HG03342 (cell line): ENCODE measurements around the gene RPL35.
A peak's percentile ranks its signal among the peaks of the same experiment; 100 is the strongest.

Experiments used
- ATAC-seq: cut with Tn5 transposase; IDR thresholded peaks from one replicate; pipeline ENCODE4 v1.9.1; 2021; ENCODE audit warnings: mild to moderate bottlenecking, moderate library complexity; ENCODE audit not compliant: unreplicated experiment

Gene RPL35

DNA sequence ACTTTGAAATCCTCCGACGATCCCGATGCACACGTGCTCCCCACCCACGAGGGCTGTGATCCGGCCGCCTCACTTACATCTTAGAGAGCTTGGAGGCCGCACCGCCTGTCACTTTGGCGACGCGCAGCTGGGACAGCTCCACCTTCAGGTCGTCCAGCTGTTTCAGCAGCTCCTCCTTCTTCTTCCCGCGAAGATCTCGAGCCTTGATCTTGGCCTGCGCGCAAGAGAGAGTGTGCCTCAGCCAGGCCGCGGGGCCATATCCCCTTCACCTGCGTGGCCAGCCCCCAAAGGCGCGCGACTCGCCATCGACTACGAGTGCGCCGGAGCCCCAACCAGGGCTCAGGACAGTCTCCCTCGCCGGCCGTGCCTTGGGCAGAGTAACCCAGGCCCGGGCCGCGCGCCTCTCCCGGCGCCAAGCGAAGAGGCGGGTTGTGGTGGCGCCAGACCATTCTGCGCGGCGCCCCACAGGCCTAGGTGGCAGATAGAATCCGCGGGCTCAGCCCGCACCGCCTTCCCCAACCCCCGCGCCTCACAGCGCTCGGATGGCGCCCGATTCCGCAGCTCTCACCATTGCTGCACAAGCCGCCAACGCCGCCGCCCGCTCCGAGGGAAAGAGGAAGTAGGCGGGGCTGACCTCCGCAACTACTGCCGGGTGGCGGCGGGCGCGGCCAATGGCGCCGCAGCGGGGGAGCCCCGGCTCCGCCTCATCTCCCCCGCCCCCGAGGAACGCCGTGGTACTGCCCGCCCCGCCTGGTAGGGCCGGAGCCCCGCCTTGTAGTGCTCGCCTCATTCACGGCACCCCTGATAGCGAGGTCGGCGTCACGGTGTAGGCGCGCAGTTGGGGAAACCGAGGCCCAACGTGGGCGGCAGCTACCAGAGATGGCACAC is at the start of gene RPL35, which contains the start of gene ARPC5L:
RPL35 (minus strand) TSS at position 616 of the 888 bp plus-strand sequence; CDS start at position 571, 45 bp downstream.
ARPC5L (plus strand) TSS at position 789 of the 888 bp plus-strand sequence. CDS start 7,161 bp downstream, outside the sequence.
- ATAC-seq, result peak; percentile 90

DNA sequence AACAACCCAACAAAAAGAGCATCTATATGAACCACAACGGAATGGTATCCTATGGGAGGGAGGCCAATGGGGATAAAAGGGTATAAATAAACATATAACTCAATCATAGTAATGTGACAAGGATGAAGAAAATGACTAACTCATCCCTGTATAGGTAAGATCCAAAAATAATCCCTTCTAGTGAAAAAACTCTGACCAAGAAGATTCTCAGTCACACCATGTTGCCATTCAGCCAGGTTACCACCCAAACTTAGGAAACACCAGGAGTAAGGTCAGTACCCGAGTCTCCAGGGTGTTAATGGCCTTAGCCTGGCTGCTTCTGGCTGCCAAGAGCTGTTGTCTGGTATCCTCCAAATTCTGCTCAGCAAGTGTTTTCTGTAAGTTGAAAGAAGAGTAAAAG is 46.3 kb upstream of the RPL35 start:
- no peak for ATAC-seq

DNA sequence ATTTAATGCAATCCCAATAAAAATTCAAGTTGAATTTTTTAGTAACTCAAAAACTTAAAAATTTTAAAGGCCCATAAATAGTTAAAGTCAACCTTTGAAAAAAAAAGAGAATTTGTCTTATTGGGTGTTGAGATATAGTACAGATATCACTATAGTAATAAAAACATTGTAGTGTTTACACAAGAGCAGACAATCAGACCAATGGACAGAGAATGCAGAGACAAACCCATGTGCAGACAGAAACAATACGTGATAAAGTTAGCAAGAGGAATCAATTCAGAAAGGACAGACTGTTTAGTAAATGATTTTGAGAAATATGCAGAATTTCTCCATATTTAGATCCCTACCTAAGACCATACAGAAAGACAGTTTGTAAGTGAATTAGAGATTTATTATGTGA is 45.2 kb upstream of the RPL35 start:
- ATAC-seq, result no peak

DNA sequence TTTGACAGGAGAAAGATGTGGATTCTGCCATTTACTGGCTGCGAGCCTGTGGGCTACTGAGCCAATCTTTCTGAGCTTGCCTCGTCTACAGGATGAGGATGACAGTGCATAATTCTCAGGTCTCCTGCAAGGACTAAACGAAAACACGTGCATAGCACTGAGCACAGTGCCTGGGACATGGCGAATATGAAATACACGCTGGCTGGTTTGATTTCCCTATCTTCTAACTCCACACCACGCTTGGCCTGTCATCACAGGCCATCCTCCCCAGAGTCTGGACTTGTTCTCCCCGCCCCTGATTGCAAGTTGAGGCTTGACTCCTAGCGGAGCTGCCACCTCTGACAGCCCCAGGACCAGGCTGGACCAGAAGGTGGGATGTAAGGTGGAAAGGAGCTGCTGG is 38.1 kb upstream of the RPL35 start:
- no peak for ATAC-seq

DNA sequence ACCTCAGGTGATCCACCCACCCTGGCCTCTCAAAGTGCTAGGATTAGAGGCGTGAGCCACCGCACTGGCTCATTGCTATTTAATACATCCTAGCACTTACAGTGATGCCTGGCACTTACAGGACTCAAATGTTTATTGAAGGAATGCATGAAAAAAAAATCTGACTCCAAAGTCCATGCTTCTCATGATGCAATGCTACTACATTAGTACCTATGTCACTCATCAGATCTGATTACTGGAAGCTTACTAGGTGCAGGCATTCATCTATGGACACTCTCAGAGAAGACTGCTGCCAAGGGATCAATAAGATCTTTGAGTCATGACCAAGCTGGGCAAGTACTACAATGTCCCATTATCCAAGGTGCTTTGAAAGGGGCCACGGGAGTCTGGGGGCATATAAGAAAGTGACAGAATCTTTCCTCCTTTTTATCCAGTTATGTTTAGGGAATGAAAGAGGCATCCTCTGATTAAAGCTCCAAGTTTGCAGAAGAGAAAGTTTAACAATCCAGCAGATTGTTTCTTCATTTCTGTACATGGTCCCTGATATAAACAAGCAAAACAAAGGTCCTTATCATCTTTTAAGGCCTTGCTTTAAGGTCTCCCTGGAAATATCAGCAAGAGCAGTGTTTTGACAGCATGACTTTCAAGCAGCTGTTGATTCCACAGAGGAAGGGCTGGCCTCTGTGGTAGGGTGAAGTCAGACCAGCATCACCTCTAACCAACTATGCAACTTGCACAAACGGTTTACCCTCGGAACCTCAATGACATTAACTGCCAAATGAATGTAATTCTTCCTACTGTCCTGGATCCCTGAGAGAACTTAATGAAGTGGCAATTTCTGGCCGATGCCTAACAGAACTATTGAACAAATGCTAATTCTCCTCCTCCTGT is 36.1 kb upstream of the RPL35 start:
- ATAC-seq, result no peak

DNA sequence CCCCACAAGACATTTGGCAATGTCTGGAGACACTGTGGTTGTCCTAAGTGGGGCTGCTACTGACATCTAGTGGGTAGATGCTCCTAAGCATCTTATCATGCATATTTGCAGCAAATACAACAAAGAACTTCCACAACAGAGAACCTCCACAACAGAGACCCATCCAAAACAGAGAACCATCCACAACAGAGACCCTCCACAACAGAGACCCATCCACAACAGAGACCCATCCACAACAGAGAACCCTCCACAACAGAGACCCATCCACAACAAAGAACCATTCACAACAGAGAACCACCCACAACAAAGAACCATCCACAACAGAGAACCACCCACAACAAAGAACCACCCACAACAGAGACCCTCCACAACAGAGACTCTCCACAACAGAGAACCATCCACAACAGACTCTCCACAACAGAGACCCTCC is 33.0 kb upstream of the RPL35 start:
- ATAC-seq, result no peak

DNA sequence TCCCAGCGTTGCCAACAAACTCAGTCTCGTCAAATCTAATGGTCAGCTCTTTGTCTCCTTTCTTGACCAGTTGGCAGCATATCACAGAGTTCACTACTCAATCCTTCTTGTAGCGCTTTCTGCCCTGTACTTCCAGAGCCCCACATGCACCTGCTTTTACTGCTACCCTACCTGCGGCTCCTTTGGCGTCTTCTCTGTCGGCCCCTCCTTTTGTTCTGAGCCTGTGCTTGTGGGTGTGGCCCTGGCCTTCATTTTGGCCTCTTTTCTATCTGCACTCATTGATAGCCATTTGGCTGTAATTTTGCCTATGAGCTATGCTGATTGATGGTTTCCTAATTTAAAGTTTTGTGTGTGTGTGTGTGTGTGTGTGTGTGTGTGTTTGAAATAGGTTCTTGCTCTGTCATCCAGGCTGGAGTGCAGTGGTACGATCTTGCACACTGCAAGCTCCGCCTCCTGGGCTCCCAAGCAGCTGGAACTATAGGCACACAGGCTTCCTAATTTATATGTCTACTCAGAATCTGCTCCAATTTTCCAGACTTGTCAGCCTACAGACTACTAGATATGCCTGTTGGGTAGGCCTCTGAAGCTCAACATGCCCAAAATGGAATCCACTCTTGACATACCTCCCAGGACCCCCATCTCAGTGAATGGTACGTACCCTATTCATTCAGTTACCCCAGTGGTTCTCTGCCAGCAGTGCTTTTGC is 32.4 kb upstream of the RPL35 start:
- no peak for ATAC-seq

DNA sequence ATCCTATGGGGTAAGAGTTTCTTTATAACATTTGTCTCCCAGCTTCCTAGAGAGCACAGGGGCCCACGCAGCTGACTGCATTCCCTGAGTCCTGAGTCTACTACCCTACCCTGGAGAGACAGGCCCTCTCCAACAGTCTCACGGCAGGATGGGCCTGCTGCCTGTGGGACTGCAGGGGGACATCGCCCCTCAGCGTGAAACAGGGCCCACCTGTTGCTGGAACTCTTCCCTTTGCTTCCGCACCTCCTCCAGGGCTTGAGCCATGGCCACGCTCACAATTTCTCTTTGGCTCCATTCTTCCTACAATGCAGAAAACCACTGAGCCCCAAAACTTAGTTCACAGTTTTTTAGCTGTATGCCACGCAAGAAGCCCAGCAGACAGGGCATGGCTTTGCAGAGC is 28.4 kb upstream of the RPL35 start:
- no peak for ATAC-seq

DNA sequence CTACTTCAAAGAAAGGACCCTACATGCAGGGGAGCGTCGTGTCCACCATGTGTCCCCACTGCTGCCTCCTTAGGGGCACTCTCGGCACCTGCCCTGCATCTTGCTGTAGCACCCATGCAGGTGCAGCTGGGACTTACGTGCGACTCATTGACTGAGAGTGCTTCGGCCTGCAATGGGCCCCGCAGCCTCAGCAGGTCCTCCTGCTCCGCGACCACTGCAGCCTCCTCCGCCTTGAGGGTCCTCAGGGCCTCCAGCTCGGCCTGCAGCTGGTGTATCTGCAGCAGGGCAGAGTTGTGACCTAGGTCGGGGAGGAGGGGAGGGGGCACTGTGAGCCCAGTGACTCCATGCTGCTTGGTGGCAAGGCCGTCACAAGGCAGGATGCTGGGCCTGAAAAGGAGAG is 27.2 kb upstream of the RPL35 start:
- ATAC-seq, result no peak

DNA sequence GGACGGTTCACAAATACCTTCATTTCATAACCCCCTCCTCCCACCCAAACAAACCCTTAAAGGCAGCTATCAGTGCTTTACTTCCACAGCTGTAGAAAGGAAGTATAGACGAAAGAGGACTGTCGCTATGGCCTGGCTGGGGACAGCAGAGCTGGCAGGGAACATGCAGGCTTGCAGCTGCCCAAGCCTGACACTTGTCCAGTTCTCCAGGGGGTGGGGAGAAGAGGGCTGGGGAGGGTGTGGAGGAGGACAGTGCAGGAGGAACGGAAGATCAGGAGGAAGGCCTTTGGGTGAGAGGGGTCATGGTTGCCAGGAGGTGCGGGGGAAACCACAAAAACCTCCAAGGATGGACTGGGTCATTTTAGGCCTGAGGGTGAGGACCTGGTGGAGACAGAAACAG is 26.1 kb upstream of the RPL35 start:
- no peak for ATAC-seq

DNA sequence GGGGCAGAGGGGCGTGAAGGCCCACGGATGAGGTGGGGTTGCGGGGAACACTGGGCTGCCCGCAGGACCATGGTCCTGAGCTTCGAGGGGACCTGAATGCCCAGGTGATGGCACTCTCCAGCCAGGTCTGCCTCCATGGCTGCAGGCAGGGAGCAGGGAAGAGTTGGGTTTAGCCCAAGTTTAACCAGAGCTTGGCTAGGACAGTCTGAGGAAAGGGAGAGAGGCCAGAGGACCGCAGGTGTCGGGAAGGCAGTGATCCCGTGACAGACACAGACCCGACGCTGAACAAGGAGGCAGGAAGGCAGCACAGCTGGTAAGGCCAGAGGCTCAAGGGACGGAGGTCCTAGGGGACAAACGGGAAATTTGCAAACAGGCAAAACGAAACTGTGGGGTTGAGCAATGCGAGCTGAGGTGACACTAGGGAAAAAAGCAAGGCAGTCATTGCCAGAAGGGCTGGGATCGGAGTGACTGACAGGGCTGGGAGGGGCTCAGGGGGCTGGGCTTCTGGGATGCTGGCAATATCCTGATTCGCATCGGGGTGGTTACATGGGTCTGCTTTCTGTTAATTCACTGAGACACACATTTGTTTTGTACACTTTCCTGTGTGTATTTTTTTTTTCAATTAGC is 25.2 kb upstream of the RPL35 start:
- ATAC-seq, result no peak

DNA sequence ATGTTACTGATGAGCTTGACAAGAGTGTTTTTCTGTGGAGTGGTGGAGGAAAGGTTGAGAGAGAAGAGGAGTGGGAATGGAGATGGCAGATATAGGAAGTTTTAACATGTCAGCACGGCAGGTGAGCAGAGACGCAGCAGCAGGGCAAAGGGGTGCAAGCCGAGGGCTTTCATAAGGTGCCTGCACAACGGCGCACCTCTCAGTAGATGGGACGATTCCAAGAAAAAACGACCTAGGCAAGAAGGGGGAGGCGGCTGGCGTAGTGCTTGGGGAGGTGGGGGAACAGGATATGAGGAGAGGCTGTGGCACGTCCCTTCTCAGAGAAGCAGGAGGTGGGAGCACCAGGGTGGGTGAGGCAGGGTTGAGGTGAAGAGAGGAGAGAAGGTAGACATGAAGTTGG is 24.7 kb upstream of the RPL35 start:
- ATAC-seq, result no peak

DNA sequence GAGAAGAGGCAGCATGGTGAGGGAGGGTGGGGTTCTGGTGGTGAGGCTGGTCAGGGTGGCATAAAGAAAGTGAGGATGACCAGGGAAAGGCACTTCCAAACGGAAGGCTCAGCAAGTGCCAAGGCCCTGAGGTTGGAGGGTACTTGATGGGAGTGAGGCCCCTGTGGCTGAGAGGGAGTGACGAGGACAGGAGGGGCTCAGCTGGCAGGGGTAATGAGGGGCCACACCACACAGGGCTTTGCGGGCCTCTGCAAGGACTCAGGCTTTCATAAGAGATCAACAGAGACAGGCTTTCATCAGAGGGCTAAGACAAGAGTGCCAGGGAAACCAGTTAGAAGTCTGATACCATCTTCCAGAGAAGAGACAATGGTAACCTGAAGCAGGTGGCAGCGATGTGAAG is 23.8 kb upstream of the RPL35 start:
- no peak for ATAC-seq

DNA sequence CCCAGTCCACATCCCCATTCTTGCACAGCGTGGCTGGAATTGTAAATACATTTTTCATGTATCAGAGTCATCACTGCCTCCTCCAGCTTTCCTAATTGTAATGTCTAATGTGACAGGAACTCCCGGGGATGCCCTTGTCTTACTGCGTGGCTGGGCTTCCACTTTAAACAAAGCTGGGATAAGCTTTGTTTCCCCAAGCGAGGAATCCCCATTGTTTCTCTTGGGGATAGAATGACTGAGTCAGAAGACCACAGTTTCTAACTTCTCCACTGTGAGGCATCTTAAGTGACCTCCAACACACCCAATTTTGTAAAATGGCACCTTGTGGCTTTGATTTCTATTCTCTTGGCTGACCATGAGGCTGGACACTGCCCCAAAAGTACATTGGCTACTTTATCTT is 22.6 kb upstream of the RPL35 start:
- no peak for ATAC-seq

DNA sequence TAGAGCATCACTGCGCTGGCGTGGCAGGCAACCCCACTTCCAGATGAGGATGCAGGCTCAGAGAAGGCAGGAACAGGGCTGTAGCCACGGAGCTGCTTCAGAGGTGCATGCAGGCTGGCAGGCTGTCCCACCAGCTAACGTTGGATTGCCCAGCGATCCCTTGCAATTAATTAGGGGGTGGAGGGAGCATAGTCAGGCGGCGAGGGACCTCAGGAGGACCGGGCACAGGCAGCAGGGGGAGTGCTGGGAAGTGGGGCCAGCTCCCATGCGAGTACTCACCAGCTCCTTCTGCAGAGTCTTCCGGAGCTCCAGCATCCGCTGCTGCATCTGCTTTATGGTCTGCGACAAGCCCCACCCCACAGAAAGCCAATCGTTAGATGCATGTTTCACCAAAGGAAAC is 20.5 kb upstream of the RPL35 start:
- no peak for ATAC-seq

DNA sequence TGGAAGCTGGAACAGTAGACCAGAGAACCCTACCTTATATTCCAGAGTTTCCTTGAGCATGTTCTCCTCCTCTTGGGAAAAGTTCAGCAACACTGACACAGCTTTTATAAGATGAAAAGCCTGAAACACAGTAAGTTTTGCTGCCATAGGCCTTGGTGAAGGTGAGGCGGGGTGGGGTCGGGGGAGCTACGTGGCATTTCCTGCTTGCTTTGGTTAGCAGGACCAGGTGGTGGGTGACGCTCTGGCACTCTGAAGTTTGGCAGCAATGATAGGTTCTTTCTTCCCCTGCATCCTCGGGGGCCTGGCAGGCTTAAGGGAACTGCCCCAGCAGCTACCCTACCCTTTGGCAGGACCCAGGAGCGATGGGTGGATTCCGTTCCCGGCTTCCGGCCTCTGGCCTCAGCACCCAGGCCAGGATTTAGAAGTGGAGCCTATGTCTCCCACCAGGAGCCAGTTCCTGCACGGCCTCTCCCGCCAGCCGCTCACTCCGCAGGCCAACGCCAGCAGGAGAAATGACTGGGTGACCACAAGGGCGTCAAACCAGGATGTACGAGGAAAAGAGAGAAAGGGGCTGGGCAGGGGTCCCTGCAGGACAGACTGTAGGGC is 19.5 kb upstream of the RPL35 start:
- ATAC-seq, result no peak

DNA sequence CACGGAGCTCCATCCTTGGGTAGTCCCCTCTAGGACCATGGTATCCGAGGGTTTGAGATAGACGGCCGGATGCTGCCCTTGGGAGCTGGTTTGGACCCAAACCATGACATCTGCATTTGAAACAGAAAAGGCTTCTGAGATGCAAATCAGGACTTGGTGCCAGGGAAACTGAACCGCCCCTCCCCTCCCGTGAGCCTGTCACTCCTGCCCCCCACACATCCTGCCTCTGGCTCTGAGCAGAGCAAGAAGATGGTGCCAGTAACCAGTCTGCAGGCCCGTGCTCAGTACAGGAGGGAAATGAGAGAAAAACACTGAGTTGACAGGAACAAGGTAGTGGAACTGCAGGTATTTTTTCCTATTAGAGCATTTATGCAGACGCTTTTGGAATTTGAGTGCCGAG is 18.7 kb upstream of the RPL35 start:
- ATAC-seq, result no peak

DNA sequence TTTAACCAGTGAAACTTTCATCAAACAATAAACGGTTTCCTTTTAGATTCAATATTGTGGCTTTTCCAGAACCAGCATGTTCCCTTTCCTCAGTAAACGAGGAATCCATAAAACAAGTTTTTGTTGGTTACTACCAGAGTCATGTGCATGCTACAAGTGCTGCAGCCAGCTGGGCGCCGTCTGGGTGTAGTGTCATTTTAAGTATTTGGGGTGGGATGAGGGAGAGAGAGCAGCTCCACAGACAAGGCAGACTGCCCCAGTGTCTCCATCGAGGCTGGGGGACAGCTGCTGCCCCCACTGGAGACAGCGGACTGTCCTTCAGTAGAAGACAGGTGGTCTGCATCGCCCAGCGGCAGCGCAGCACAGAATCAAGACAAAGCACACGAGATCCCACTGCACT is 17.5 kb upstream of the RPL35 start:
- no peak for ATAC-seq

DNA sequence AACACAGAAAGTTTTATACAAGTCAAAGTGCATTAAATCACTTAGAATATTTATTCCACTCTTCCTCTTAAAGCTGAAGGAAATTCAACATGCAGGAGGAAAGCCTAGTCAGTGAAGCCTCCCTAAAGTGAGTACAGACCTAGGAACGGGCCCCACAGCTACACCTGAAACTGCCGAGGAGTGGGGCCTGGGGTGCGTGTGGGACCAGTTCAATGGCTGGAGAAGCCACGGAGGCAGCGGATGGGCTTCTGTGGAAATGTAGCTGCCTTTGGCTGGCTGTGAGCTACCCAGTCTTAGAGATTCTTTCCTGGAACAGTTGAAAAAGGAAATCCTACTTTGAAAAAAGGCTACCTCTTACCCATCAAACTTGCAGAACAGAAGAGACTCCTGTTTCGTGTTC is 16.8 kb upstream of the RPL35 start:
- no peak for ATAC-seq

DNA sequence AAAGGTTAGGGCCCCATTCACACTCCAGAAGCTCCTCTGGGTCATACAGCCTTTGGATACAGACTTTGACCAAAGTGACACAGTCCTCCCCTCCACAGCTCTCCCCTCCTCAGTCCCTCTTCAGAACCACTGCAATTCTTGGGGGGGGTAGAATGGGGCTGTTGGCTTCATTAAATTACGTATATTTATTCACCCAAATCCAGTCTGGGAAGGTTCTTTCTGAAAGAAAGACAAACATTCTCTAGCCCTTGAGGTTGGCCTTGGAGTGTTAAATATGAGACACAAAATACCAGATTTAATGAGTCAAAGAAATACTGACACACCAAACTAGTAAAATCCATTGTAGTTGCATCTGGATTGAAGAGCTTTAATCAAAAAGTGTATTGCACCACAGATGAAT is 16.3 kb upstream of the RPL35 start:
- no peak for ATAC-seq
